Transverse colon (tissue), 4 donors: Measurements from ENCODE around the gene RAB40B.

Experiments
- POLR2A ChIP-seq: fragments of 450-650 bp; IDR thresholded peaks from one replicate; pipeline ENCODE4 v1.6.1; 2016; ENCODE audit warnings: antibody characterized with exemption, mild to moderate bottlenecking, moderate library complexity
- POLR2AphosphoS5 ChIP-seq, 3 donors: sonication (generic); formaldehyde crosslinking; IDR thresholded peaks; one replicate each; pipeline ENCODE4 v1.6.1; 2016; ENCODE audit warnings: antibody characterized with exemption in 3 of 3
- TF ChIP-seq, protein P1 (sequence below), 5 experiments: fragments of 200-600 bp in 3 of 5; fragments of 450-650 bp in 2 of 5; sonication (generic) in 3 of 5; IDR thresholded peaks; 1 replicate in 2 of 5; 2 replicates in 3 of 5; pipeline ENCODE4 v1.5.1; 2016 to 2017; ENCODE audit warnings: antibody characterized with exemption in 5 of 5, inconsistent platforms in 3 of 5, mild to moderate bottlenecking in 2 of 5, moderate library complexity in 1 of 5

DNA sequence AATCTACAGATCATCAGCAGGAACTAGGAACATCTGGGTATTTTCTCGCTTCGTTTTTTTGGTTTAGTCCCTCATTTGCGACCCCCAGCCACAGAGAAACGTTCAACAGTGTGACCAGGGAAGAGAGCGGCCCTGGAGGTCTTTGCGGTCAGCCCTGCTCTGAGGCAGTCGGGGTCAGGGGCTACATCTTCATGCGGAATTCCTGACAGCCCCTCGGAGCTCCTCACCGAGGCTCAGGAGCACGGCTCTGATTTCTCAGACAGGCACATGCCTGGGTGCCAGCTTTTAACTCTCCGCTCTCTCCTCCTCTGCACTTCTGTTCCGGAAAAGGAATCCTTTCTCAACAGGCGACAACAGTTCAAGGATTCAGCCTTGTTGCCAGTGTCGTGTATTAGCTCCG lies 42.2 kb downstream of the RAB40B start:
- TF ChIP-seq, protein P1, sequence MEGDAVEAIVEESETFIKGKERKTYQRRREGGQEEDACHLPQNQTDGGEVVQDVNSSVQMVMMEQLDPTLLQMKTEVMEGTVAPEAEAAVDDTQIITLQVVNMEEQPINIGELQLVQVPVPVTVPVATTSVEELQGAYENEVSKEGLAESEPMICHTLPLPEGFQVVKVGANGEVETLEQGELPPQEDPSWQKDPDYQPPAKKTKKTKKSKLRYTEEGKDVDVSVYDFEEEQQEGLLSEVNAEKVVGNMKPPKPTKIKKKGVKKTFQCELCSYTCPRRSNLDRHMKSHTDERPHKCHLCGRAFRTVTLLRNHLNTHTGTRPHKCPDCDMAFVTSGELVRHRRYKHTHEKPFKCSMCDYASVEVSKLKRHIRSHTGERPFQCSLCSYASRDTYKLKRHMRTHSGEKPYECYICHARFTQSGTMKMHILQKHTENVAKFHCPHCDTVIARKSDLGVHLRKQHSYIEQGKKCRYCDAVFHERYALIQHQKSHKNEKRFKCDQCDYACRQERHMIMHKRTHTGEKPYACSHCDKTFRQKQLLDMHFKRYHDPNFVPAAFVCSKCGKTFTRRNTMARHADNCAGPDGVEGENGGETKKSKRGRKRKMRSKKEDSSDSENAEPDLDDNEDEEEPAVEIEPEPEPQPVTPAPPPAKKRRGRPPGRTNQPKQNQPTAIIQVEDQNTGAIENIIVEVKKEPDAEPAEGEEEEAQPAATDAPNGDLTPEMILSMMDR (IDR thresholded peaks at IDR 0.05), result no peak
- TF ChIP-seq POLR2AphosphoS5 (IDR thresholded peaks at IDR 0.05) (no peak), POLR2A (no peak)
